Measurements from ENCODE around the gene AGRP.

- TF ChIP-seq CTCF (conservative IDR thresholded peaks at IDR 0.05; ENCODE audit: low read length) = no peak
- no peak for TF ChIP-seq EZH2phosphoT487 (IDR thresholded peaks at IDR 0.05; ENCODE audit: borderline replicate concordance, low read depth, low read length)
Measured at GRCh38 chr16:67530013-67530939, 46.9 kb upstream of the AGRP start.

Data from OCI-LY7 (cell line).